H9 (cell line): ENCODE measurements around the gene DRD1. TPM values are rescaled to one million over a fixed set of nuclear protein-coding genes. Genes with fewer than 3 reads are reported as not detected.

ENCODE experiments used
- DNase-seq: peaks from one replicate; pipeline ENCODE4 v3.0.0-alpha.2; 2017
- H2AFZ ChIP-seq: one replicate; pipeline ENCODE4 v1.6.1; 2013; ENCODE audit warnings: mild to moderate bottlenecking, low read length, control low read depth, moderate library complexity
- H2AK5ac ChIP-seq: 2 replicates; pipeline ENCODE4 v1.6.1; 2013; ENCODE audit warnings: low read length, control low read depth, mixed read lengths; ENCODE audit not compliant: insufficient read length
- H2BK120ac ChIP-seq: one replicate; pipeline ENCODE4 v1.6.1; 2013; ENCODE audit warnings: low read depth, mild to moderate bottlenecking, low read length, control low read depth, inconsistent platforms; ENCODE audit not compliant: poor library complexity, severe bottlenecking
- H2BK12ac ChIP-seq: 2 replicates; pipeline ENCODE4 v1.6.1; 2013; ENCODE audit warnings: low read length, control low read depth, mixed read lengths, low read depth; ENCODE audit not compliant: insufficient read length
- H2BK15ac ChIP-seq: 2 replicates; pipeline ENCODE4 v1.6.1; 2013; ENCODE audit warnings: low read depth, low read length, control low read depth
- H2BK20ac ChIP-seq: one replicate; pipeline ENCODE4 v1.6.1; 2013; ENCODE audit warnings: low read depth, mild to moderate bottlenecking, low read length, control low read depth, inconsistent platforms; ENCODE audit not compliant: poor library complexity, severe bottlenecking
- H2BK5ac ChIP-seq: 2 replicates; pipeline ENCODE4 v1.6.1; 2013; ENCODE audit warnings: low read length, control low read depth, mixed read lengths; ENCODE audit not compliant: insufficient read length
- H3K14ac ChIP-seq: 2 replicates; pipeline ENCODE4 v1.6.1; 2013; ENCODE audit warnings: low read length, control low read depth; ENCODE audit not compliant: insufficient read depth
- H3K18ac ChIP-seq: 2 replicates; pipeline ENCODE4 v1.6.1; 2013; ENCODE audit warnings: low read depth, mild to moderate bottlenecking, mixed read lengths, low read length, control low read depth; ENCODE audit not compliant: insufficient read length
- H3K23ac ChIP-seq: 2 replicates; pipeline ENCODE4 v1.6.1; 2013; ENCODE audit warnings: low read length, control low read depth, mixed read lengths, low read depth; ENCODE audit not compliant: insufficient read length
- H3K23me2 ChIP-seq: 2 replicates; pipeline ENCODE4 v1.6.1; 2013; ENCODE audit warnings: low read depth, mild to moderate bottlenecking, mixed read lengths, low read length, control low read depth; ENCODE audit not compliant: insufficient read length, poor library complexity, severe bottlenecking
- H3K27ac ChIP-seq: 2 replicates; pipeline ENCODE4 v1.5.1; 2013; ENCODE audit warnings: low read length, control low read depth, mixed read lengths, low read depth; ENCODE audit not compliant: insufficient read length
- H3K27me3 ChIP-seq: 2 replicates; pipeline ENCODE4 v1.6.1; 2013; ENCODE audit warnings: low read length, control low read depth, inconsistent platforms; ENCODE audit not compliant: insufficient read depth
- H3K4ac ChIP-seq: 2 replicates; pipeline ENCODE4 v1.6.1; 2013; ENCODE audit warnings: low read depth, mild to moderate bottlenecking, control low read depth, inconsistent platforms, low read length, moderate library complexity
- H3K4me1 ChIP-seq: 2 replicates; pipeline ENCODE4 v1.6.1; 2013; ENCODE audit warnings: low read length, control low read depth, inconsistent platforms; ENCODE audit not compliant: insufficient read depth
- H3K4me2 ChIP-seq: 2 replicates; pipeline ENCODE4 v1.6.1; 2013; ENCODE audit warnings: low read length, control low read depth, mixed read lengths; ENCODE audit not compliant: insufficient read length, insufficient read depth
- H3K56ac ChIP-seq: 2 replicates; pipeline ENCODE4 v1.6.1; 2013; ENCODE audit warnings: low read depth, mild to moderate bottlenecking, mixed read lengths, low read length, control low read depth; ENCODE audit not compliant: insufficient read length
- H3K79me1 ChIP-seq: 2 replicates; pipeline ENCODE4 v1.6.1; 2013; ENCODE audit warnings: low read depth, mild to moderate bottlenecking, moderate library complexity, low read length, control low read depth, inconsistent platforms; ENCODE audit not compliant: insufficient read depth, poor library complexity, severe bottlenecking
- H3K79me2 ChIP-seq: 2 replicates; pipeline ENCODE4 v1.6.1; 2013; ENCODE audit warnings: low read length, control low read depth, inconsistent platforms; ENCODE audit not compliant: insufficient read depth
- H3K9ac ChIP-seq: 2 replicates; pipeline ENCODE4 v1.6.1; 2013; ENCODE audit warnings: low read length, control low read depth, mixed read lengths; ENCODE audit not compliant: insufficient read length; ENCODE audit errors: extremely low read depth
- H3K9me3 ChIP-seq: one replicate; pipeline ENCODE4 v1.6.1; 2013; ENCODE audit warnings: low read depth, low read length, inconsistent platforms; ENCODE audit not compliant: control insufficient read depth
- H3T11ph ChIP-seq: one replicate; pipeline ENCODE4 v1.6.1; 2013; ENCODE audit warnings: mild to moderate bottlenecking, low read length, control low read depth, inconsistent platforms
- H4K20me1 ChIP-seq: one replicate; pipeline ENCODE4 v1.6.1; 2013; ENCODE audit not compliant: control insufficient read depth, insufficient read length, insufficient read depth
- H4K5ac ChIP-seq: 2 replicates; pipeline ENCODE4 v1.6.1; 2013; ENCODE audit warnings: low read depth, mild to moderate bottlenecking, mixed read lengths, low read length, control low read depth; ENCODE audit not compliant: insufficient read length
- H4K8ac ChIP-seq: replicated peaks from 2 replicates; pipeline ENCODE4 v1.6.1; 2013; ENCODE audit warnings: low read length, control low read depth, mixed read lengths, low read depth; ENCODE audit not compliant: insufficient read length
- H4K91ac ChIP-seq: 2 replicates; pipeline ENCODE4 v1.6.1; 2013; ENCODE audit warnings: low read depth, mild to moderate bottlenecking, moderate library complexity, mixed read lengths, low read length, control low read depth; ENCODE audit not compliant: insufficient read length
- H3K27ac Mint-ChIP-seq, 3 experiments: 2 replicates in 2 of 3; 3 replicates in 1 of 3; pipeline ENCODE4 v1.8.0; 2020 to 2021; ENCODE audit warnings: mixed read lengths in 3 of 3, mild to moderate bottlenecking in 1 of 3, moderate library complexity in 1 of 3
- H3K27me3 Mint-ChIP-seq: 2 replicates; pipeline ENCODE4 v1.8.0; 2021; ENCODE audit warnings: low read depth, mild to moderate bottlenecking, moderate library complexity, mixed read lengths
- H3K36me3 Mint-ChIP-seq, 3 experiments: 2 replicates in 2 of 3; 3 replicates in 1 of 3; pipeline ENCODE4 v1.8.0; 2020 to 2021; ENCODE audit warnings: low read depth in 3 of 3, mixed read lengths in 3 of 3; ENCODE audit not compliant: insufficient read depth in 1 of 3
- H3K4me1 Mint-ChIP-seq, 2 experiments: 2 replicates each; pipeline ENCODE4 v1.8.0; 2020; ENCODE audit warnings: mixed read lengths in 2 of 2
- H3K4me3 Mint-ChIP-seq, 2 experiments: 2 replicates in 1 of 2; 3 replicates in 1 of 2; pipeline ENCODE4 v1.8.0; 2020 to 2021; ENCODE audit warnings: mild to moderate bottlenecking in 2 of 2, mixed read lengths in 2 of 2, moderate library complexity in 1 of 2
- H3K9me3 Mint-ChIP-seq, 2 experiments: 2 replicates in 1 of 2; 3 replicates in 1 of 2; pipeline ENCODE4 v1.8.0; 2020; ENCODE audit warnings: mild to moderate bottlenecking in 2 of 2, mixed read lengths in 2 of 2, moderate library complexity in 1 of 2
- CTCF ChIP-seq: fragments of 200-600 bp; sonication (generic); conservative IDR thresholded peaks from 3 replicates; pipeline ENCODE4 v1.8.0; 2021; ENCODE audit warnings: antibody characterized with exemption, mild to moderate bottlenecking
- WGBS: extraction: QIAGEN DNeasy Blood & Tissue Kit; methylation state at CpG from one replicate; pipeline ENCODE4 v1.1.7; 2013; ENCODE audit warnings: missing lambda C conversion rate, low lambda C conversion rate, mixed read lengths; ENCODE audit not compliant: insufficient read length; ENCODE audit errors: extremely low coverage; 5-methylcytosine and 5-hydroxymethylcytosine counted together
- total RNA-seq: library from RNA; stranded (reverse); gene quantifications from 2 replicates; pipeline ENCODE4 v1.2.1, GENCODE V29; 2021

Gene DRD1
- total RNA-seq, 1 experiment from 2014 or later: not detected

GRCh38 chr5:175465282-175465681, 21.3 kb upstream of the DRD1 start:
- H3K27me3 Mint-ChIP-seq: peaks cover 12% of the 10 kb centered on the region
- Histone ChIP-seq H3K23me2 (no peaks in the 10 kb centered on the region), H4K8ac (no peak overlapping the region), H4K20me1 (no peaks in the 10 kb centered on the region), H3K18ac (no peak overlapping the region), H3K79me2 (no peaks in the 10 kb centered on the region), H4K5ac (no peak overlapping the region), H3K23ac (no peak overlapping the region), H2BK15ac (no peak overlapping the region), H2BK12ac (no peak overlapping the region), H2BK5ac (no peak overlapping the region), H3K27ac (no peak overlapping the region), H3K56ac (no peak overlapping the region), H3K4me1 (no peaks in the 10 kb centered on the region), H3K79me1 (no peaks in the 10 kb centered on the region), H3K4ac (no peak overlapping the region), H3K9me3 (no peaks in the 10 kb centered on the region), H2BK20ac (no peak overlapping the region), H2BK120ac (no peak overlapping the region), H4K91ac (no peak overlapping the region), H3K4me2 (no peak overlapping the region), H3K9ac (no peak overlapping the region), H2AK5ac (no peak overlapping the region), H2AFZ (no peak overlapping the region), H3K14ac (no peak overlapping the region), H3T11ph (no peak overlapping the region), H3K27me3 (no peaks in the 10 kb centered on the region)
- DNase-seq: no peak
- H3K36me3 Mint-ChIP-seq: no peaks in the 10 kb centered on the region
- no peak overlapping the region for H3K4me3 Mint-ChIP-seq
- no peak overlapping the region for H3K27ac Mint-ChIP-seq
- H3K4me1 Mint-ChIP-seq: peaks cover 5 to 8% of the 10 kb centered on the region in 2 experiments
- WGBS: no CpG with 5 or more reads among the region's 3 CpGs
- no peak for TF ChIP-seq CTCF
- no peaks in the 10 kb centered on the region for H3K9me3 Mint-ChIP-seq
